Activated CD8-positive, alpha-beta memory T cell treated with anti-CD3 and anti-CD28 coated beads, Interleukin-2, amount 50 U/mL, for 24 hours (primary cell): Measurements from ENCODE around the gene PHF11.

ENCODE experiments used
- DNase-seq: peaks from one replicate; pipeline ENCODE4 v3.0.0-alpha.2; 2020; ENCODE audit errors: extremely low read depth

Gene PHF11

DNA sequence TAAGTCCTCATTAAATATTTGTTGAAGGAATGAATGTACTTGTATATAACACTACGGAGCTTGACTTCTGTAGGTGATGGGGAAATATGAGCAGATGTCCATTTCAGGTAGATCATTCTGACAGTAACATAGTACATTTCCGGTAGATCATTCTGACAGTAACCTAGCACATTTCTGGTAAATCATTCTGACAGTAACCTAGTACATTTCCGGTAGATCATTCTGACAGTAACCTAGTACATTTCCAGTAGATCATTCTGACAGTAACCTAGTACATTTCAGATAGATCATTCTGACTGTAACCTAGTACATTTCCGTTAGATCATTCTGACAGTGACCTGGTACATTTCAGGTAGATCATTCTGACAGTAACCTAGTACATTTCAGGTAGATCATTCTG, 2.5 kb downstream of the PHF11 start:
- DNase-seq: no peak

- DNase-seq: no peak
These were observed 4.3 kb downstream of the PHF11 start for GRCh38 chr13:49499889-49500660.

GRCh38 chr13:49502954-49503353, 7.2 kb downstream of the PHF11 start:
- no peak for DNase-seq

- no peak for DNase-seq
These were observed 8.2 kb downstream of the PHF11 start for GRCh38 chr13:49503951-49504350.

GRCh38 chr13:49512578-49512977, 16.8 kb downstream of the PHF11 start:
- no peak for DNase-seq

- DNase-seq: no peak
These were observed 20.7 kb downstream of the PHF11 start for GRCh38 chr13:49516467-49516866.

GRCh38 chr13:49517461-49517860, 21.7 kb downstream of the PHF11 start:
- DNase-seq: no peak

GRCh38 chr13:49521224-49521623, 25.5 kb downstream of the PHF11 start:
- DNase-seq: no peak

GRCh38 chr13:49524740-49525501, 29.2 kb downstream of the PHF11 start:
- no peak for DNase-seq

GRCh38 chr13:49527123-49527522, 31.4 kb downstream of the PHF11 start:
- no peak for DNase-seq

GRCh38 chr13:49528161-49528560, 32.4 kb downstream of the PHF11 start:
- DNase-seq: no peak

GRCh38 chr13:49530457-49530856, 34.7 kb downstream of the PHF11 start:
- DNase-seq: no peak

GRCh38 chr13:49532593-49532992, 36.8 kb downstream of the PHF11 start:
- no peak for DNase-seq

DNA sequence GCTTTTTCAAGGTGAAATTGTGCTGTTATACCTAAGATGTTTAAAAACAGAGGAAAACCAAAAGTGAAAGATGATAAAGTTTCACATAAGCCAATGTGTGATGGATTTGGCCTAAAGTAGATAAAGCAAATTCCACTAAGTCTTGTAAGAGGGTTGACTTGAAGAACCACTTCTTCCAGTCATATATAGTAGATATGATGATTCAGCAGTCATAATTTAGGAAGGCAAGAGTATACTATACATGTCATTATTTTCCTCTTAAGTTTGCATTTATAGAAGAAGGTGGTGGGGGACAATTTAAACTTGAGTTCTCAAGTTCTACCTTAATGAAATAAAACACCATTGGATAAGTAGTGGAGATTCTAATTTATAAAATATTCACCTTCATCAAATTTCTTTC, 37.3 kb downstream of the PHF11 start:
- DNase-seq: no peak

DNA sequence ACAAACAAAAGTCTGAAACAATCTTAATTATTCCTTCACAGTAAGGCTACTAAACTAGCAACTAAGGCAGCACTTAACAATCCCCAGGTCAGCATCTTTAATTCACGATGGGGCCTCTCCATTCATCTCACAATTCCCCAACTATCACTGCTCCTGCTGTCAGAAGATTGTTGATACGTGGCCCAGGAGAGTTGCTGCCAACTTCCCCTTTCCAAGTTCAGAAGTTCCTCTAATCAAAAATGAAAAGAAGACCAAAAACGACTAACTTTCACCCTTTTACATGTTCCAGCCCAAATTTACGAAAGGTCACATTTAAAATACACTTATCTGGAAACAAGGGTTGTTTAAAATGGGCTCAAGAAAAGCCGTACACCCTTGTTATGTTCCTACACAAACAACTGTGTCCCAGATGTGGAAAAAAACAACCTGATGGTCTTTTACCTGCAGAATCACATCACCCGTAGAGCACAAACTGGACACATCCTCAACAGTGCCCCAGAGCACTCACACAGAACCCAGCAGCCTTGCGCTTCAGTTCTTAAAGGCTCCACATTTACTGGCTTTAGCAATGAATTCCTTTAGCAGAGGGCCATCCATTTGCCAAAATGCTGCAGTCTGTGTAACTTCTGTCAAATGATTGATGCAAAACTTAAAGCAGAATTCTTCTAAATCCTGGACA, 38.0 kb downstream of the PHF11 start:
- no peak for DNase-seq

GRCh38 chr13:49536144-49536873, 40.6 kb downstream of the PHF11 start:
- DNase-seq: no peak

- DNase-seq: no peak
These were observed 42.7 kb downstream of the PHF11 start for GRCh38 chr13:49538404-49538803.

- no peak for DNase-seq
These were observed 43.6 kb downstream of the PHF11 start for GRCh38 chr13:49539313-49539712.

DNA sequence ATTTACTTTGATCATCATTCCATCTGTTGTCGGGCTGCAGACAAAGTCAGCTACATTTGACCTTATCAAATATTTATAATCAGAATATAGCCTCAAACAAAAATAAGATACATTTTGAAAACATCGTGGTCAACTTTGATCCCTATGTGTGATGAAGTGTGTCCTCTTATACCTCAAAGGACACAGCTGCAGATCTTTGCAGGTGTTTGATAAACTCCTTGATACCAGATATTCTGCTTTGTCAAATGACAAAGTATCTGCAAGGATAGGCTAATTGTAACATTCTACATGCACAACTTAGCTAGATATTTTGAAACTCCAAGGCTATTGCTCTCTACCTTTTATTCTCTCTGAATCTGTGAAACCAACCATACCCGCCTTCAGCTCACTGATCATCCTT, 44.0 kb downstream of the PHF11 start:
- no peak for DNase-seq

GRCh38 chr13:49540552-49540951, 44.8 kb downstream of the PHF11 start:
- no peak for DNase-seq

GRCh38 chr13:49543656-49544055, 47.9 kb downstream of the PHF11 start:
- no peak for DNase-seq

DNA sequence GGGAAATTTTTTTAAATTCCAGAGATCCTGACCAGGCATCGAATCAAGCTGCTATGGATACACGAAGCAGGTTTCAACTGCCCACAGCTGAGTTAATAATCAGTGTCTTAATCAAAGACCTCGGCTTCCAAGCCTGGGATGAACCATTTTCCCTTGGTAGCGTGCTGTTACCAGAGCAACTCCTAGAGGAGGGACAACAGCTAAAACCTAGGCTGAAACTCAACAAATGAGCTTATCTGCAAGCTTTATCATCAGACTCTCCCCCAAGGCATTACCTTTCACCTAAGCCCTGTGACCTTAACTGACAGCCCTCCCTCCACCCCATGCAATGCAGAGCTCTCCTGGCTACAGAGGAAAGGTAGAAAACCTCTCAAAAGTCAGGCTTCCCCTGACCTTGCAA, 49.9 kb downstream of the PHF11 start:
- no peak for DNase-seq
